K562 (cell line): ENCODE data around the gene MTF1.
"Not testable (repeated sequence)": the region's sequence is repeated elsewhere in the genome, so short reads cannot be mapped to it uniquely, and the experiment has no call there.

ENCODE experiments used
- EHMT2 ChIP-seq: fragments of 450-650 bp; IDR thresholded peaks from 2 replicates; pipeline ENCODE4 v1.6.1; 2018; ENCODE audit warnings: antibody characterized with exemption
- TBL1XR1 ChIP-seq, 2 experiments: IDR thresholded peaks; 2 replicates each; pipeline ENCODE4 v1.6.1; 2012; ENCODE audit warnings: improper control_type of control experiment in 2 of 2, low read length in 2 of 2, mild to moderate bottlenecking in 1 of 2
- ZNF274 ChIP-seq: IDR thresholded peaks from 2 replicates; pipeline ENCODE4 v1.6.1; 2011; ENCODE audit warnings: low read depth, mild to moderate bottlenecking, low read length, moderate library complexity, borderline replicate concordance
- ZNF384 ChIP-seq: IDR thresholded peaks from 2 replicates; pipeline ENCODE4 v1.6.1; 2012; ENCODE audit warnings: low read depth, low read length, improper control_type of control experiment

- TF ChIP-seq ZNF274; TBL1XR1 (IDR thresholded peaks at IDR 0.05; ENCODE audit: low read length in 2 of 2); EHMT2; ZNF384: not testable (repeated sequence)
These were observed 44.5 kb upstream of the MTF1 start for GRCh38 chr1:37903921-37904320.
